ELF-1 (cell line): ENCODE measurements around the gene TNS1.
"Not testable (repeated sequence)": the region's sequence is repeated elsewhere in the genome, so short reads cannot be mapped to it uniquely, and the experiment has no call there.

Experiments
- DNase-seq: peaks from one replicate; pipeline ENCODE4 v3.0.0-alpha.2; 2016; ENCODE audit warnings: low read depth, low spot score

The TNS1 gene

DNA sequence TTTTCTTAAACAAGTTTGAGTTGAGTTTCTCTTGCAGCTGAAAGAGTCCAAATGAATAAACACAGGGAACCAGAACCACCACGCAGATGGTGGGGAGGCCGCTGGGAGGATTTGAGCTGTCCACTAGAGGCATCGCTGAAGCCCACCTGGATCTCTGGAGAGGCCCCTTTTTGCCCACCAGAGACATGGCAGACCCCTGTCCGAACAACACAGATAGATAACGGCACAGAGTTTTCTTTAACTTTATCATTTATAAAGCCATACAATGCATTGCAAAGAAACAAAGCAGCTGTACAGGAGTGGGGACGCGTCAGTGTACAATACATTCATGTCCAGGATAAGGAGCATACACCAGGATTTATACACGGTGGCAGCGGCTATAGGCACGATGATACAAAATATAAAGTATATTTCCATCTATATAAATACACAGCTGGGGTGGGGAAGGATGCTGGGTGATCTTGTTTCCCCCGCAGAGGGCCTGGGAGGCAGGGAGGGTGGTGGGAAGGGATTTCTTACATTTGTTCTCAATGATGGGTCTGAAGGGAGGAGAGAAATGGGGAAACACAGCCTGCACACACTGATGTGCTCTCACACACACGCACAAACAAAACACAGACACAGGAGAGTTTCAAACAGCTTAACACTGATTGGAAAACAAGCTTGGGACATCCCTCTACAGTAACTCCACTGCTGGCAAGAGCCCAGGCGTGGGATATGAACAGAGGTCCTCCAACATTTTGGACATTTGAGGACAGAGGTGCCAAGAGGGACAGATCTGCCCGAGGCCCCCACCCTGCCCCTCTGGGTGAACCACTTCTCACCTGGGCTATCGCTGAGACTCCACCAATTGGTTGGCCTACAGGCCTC is 203.0 kb downstream of the TNS1 start:
- DNase-seq, result no peak

DNA sequence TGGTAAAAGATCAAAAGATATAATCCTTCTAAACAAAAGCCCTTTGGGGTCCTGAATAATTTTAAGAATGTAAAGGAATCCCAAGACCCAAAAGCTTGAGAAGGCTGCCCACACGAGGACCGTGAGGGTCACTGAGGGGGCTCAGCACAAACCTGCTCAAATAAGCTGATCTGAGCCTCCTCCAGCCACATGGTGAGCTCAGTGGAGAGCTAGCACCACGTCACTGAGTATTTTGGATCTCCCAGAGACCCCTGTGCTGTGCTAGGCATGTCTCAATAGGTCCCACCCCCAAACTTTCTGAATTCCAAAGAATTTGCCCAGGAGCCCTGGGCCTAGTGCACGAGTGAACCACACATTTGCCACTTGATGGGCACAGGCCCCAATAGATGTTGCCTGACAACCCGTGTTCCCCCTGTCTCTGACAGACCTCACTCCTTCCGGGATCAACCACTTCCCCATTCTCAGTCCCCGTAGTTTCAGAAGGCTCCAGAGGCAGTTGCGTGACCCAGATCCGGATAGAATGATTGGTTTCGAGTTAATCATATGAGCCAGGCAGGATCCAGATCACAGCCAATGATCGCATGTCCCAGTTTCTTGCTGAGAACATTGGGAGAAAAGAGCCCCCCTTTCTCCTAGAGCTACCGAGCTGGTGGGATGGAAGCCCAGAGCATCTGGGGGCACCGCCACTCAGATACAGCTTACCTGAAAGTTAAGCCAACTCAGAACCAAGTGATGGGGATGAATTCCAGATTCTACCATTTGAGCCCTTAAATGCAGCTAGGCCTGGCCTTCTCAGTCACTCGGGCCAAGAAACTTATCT is 203.8 kb downstream of the TNS1 start:
- no peak for DNase-seq

DNA sequence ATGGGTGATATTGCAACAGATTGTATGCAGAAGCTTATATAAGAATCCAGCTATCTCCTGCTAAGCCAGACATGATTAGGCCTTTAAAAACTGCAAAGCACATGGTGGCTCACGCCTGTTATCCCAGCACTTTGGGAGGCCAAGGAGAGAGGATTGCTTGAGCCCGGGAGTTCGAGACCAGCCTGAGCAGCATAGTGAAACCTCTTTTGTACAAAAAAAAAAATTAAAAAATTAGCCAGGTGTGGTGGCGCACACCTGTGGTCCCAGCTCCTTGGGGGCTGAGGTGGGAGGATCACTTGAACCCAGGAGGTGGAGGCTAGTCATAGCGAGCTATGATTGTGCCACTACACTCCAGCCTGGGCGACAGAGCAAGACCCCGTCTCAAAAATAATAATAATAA is 204.6 kb downstream of the TNS1 start:
- no peak for DNase-seq

DNA sequence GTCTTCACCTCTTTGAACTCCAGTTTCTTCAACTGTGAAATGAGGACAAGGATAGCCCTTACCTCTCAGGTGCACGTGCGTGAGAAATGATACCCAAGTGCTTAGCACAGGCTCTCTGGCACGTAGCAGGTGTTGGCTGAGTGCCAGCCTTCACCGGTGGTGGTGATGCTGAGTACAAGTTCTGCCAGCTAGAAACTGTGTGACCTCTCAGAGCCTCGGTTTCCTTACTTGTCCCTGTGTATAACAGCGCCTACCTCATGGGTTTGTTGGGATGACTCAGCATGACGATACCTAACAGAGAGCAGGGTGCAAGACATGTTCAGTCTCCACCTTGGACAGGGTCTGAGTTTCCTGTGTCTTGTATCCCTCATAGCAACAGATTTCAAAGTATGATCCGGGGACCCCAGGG is 205.1 kb downstream of the TNS1 start:
- DNase-seq, result no peak

DNA sequence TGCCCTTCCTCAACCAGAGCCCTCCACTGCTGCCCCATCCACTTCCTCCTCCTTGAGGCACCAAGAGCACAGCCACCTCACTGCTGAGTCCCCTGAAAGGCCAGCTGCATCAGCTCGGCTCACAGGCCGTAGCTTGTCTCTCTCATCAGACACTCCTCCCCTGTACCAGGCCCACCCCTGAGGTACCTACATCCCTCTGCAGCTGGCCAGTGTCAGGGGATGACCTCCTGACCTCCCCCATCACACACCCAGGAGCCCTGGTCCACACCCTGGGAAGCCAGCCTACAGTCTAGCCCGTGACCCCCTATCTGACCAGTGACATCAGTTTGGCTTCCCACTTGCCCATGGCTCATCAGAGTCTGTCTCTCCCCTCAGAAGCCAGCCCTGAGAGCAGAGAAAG is 205.6 kb downstream of the TNS1 start:
- DNase-seq, result no peak

DNA sequence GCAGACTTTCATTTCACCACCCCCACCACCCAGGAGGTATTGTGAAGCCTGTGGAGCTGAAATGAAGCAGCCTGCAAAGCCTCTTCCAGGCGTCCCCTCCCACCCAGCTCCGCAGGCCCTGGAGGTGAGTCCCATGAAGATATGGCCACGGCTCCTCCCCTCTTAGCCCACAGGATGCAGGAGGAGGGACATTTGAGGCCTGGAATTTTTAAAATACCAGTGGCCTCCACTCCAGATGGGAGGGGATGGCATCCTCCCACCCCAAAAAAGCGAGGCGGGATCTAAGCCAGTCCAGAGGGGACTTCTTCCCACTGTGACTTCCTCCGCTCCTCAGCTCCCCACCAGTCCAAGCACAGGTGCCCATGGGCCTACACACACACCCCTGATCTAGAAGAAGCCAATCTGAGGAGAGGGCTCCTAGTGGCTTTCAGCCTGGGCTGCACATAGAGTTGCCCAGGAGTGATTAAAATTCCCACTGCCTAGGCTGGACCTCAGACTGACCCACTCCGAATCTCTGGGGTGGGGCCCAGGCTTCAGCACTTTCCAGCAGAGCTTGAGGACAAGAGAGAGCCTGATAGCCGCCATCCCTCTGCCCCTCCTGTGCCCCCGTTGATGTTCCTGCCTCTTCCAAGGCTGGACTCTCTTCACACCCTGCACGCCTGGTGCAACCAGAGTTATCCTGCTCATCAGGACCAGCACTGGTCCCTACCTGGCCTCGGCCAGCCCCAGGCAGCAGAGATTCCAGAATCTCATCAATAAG is 206.9 kb downstream of the TNS1 start:
- peak; percentile 54 for DNase-seq

DNA sequence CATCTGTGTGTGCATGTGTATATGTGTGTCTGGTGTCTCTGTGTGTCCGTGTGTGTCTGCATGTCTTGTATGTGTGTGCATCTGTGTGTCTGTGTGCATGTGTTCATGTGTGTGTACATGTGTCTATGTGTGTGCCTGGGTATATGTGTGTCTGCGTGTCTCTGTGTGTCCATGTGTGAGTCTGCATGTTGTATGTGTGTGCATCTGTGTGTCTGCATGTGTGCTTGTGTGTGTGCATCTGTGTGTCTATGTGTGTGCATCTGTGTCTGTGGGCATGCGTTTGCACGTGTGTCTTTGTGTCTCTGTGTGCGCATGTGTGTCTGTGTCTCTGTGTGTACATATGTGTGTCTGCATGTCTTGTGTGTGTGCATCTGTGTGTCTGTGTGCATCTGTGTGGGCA is 207.7 kb downstream of the TNS1 start:
- DNase-seq, result no peak

DNA sequence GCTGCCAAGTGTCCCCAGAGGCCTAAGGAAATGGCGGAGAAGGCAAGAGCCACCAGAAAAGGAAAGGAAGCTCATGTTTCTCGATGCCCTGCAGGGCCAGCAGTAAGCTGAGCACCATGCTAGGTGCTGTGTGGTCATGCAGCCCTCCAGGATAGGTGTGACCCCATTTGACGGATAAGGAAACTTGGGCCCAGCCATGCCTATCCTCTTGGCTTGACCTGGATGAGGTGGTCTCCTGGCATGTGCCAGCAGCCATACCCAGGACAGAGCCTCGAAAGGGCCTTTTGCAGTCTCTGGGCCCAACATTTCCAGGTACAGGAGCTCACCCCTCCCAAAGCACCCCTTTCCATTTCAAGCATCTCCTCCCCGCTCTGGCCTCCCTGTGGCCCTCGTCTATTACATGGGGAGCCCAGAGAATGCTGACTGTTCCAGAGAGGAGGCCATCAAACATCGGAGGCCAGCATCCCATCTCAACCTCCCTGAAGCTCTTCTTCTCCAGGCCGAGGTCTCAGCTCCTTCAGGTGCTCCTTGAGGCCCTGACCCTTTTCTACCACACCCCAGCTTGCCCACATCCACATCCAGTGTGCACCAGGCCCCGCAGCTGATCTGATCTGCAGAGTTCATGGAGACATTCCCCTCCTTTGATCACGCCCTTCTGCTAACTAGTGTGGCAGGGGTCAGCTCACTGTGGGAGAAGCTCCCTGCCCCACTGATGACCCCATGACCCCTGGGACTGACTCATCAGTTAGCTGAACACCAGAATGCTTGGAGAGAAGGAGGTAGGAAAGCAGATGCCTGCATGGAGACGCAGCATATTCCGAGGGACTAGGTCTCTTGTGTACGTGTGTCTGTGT is 208.4 kb downstream of the TNS1 start:
- peak; percentile 63 for DNase-seq

DNA sequence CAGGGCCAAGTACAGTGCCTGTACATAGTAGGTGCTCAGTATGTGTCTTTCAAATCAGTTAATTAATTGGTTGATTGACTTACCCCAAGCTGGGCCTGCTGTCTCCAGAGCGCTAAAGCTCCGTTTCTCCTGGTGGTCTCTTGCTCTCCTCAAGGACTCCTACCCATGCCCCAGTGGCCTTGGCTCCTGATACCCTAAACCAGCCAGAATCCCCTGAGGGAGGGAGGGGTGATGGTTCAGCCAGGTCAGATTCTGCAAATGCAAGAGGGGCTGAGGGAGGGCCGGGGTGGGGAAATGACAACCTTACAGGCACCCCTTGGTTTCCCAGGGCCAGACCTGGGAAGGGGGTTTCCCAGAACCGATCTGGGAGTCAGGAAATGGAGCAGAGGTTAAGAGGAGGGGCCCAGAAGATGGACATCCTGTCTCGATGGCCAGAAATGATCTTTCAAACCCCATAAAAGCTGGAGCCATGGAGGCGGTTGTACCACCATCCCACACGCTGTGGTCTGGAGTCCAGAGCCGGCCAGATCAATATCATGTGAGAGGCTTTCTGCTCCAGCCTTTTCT is 209.1 kb downstream of the TNS1 start:
- DNase-seq, result no peak

DNA sequence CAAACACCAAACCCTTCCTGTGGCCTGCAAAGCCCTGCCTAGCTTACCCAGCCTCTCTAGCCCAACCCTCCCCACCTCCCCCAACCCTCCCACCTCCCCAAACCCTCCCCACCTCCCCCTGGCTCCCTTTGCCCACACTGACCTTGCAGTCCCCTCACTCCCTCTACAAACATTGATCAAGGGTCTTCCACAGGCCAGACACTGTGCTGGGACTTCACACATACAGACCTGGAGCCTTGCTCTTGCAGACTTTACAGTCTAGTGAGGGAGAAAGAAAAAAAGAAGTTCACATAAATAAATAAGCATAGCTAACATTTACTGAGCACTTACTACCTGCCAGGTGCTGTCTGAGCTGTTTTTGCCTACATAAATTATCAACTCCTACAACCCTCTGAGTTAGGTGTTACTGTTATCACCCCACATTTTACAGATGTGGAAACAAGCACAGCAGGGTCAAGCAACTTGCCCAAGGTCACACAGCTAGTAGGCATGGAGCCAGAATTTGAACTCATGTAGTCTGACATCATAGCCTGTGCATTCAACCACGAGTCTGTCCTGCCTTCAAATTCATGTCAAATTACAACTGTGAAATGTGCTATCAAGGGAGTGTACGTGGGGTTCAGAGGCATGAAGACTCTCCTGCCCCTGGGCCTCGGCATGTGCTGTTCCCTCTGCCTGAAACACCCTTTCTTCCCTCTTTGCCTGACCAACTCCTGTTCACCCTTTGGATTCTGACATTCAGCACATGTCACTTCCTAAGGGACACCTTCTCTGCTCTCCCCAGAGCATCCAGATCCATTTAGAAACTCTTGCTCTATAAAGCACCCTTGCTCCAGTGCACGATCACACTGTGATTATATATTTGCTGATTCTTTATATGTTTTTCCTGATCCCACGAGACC is 209.9 kb downstream of the TNS1 start:
- no peak for DNase-seq

DNA sequence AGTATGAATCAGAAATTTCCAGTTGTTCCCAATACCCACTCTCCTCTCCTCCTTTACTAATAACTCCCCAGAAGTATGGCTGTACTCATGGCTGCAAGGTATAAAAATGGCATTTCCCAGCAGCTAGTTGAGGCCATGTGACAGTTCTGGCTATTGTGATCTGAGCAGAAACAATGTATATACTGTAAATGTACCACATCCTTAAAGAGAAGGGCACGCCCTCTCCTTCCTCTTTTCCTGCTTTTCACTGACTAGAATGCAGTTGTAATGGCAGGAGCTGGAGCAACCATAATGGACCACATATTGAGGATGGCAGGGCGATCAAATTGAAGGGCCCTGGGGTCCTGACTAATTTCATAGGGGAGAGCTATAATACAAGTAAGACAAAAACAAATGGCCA is 211.2 kb downstream of the TNS1 start:
- DNase-seq, result no peak

DNA sequence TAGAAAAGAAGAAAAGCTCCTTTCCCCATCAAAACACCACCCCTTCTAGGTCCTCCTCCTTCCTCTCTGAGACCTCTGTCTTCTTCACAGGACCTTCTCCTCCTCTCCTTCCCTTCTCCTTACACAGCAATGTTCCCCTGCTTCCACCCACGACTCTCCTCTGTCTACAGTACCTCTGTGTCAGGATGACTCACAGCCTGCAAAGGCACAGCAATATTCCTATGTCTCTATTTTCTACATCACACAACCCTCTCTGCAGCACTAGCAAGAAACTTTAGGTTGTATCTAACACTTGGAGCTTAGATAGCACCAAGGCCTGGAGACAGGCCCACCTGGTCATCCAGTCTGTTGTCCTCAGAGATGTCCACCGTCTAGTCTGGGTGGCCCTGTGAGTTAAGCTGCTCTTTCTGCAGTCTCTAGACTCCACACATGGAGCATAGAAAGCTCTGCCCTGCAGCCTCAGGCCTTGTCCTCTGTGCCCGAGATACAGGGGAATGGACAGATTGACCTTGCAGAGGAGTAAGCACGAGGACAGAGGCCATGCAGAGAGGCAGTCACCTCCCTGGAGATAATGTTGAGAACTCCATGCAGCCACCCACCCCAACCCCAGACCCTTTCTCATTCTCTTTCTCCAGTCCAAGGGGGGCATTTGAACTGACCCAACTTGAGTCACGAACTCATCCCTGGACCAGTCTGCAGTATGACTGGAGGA is 212.0 kb downstream of the TNS1 start:
- no peak for DNase-seq

DNA sequence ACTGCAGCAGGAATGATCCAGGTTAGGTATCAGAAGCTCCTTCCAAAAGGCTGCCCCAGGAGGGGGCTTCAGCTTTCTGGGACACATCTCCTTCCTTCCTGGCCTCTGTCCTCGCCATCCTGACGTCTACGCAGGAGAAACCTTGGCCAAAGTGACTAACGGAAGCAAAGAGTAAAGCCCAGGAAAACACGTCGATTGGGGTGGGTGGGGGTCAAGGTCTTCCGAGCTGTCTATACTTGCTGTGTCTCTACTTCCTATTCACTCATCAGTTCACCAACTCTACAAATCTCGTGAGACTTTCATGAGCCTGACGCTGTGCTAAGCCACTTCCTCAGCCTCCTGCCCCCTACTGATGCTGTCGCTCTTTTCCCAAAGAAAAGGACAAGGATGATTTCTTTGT is 212.6 kb downstream of the TNS1 start:
- no peak for DNase-seq

DNA sequence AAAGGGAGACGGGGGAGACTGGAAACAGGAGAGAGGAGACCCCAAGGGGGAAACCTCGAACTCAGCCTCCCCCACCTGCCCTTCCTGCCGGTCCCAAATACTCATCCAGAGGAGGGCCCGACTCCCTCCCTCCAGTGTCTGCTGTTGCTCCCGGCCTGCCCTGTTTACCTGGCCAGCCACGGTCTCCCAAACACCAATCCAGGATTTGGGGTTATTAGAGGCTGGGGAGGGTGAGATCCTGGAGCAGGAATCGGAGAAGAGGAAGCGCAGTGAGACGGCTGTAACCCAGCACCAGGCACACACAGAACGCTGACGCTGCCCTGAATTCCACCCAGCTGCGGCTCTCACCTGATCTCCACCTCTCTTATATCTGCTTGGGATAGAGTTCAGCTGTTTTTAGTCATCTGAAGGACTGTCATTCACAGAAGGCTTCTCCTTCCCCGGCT is 213.0 kb downstream of the TNS1 start:
- no peak for DNase-seq

DNA sequence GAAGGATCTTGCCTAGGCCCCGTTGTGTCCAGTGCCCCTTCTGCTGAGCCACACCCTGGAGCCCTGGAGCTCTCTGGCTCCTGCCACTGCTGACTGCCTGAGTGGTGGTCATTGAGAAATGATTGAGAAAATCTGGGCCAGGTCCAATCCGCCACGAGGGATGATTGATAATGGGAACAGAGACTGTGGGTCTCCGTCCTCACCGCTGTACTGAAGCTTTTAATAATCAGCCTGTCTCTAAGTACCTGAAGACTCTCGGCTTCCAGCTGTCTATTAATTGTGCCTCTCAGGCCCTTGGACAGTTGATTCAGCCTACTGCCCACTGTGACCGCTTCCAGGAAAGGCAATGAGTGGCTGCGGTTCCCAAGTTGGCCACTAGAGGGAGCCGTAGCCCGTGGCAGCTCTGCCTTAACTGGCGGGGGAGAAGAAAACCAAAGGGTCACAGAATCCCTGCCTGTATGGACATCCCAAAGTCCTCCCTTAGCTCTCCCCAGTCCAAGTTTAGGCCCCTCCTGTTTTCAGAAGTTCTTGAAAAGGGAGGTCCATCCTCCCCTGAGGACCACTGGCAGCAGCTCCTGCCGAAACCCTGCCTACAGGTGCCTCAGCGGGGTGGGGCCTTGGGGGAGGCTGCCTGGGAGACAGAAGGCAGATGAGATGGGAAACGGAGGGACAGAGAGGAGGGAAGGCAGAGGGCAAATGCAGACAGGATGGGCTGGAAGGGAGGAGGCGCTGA is 213.6 kb downstream of the TNS1 start:
- DNase-seq, result peak; percentile 87

DNA sequence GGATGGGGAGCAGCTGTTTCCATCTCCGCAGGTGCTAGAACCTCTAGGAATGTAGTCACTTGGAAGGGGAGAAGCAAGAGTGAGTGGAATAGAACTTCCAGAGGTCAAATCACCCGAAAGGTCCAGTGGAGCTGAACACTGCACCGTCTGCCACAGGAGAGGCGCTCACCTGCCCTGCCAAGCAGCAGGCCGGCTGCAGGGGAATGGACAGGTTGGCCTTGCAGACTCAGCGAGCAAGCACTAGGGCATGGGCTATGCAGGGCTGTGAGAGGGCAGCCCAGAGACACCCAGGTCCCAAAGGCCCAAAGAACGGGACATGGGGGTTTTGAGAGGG is 214.2 kb downstream of the TNS1 start:
- no peak for DNase-seq

DNA sequence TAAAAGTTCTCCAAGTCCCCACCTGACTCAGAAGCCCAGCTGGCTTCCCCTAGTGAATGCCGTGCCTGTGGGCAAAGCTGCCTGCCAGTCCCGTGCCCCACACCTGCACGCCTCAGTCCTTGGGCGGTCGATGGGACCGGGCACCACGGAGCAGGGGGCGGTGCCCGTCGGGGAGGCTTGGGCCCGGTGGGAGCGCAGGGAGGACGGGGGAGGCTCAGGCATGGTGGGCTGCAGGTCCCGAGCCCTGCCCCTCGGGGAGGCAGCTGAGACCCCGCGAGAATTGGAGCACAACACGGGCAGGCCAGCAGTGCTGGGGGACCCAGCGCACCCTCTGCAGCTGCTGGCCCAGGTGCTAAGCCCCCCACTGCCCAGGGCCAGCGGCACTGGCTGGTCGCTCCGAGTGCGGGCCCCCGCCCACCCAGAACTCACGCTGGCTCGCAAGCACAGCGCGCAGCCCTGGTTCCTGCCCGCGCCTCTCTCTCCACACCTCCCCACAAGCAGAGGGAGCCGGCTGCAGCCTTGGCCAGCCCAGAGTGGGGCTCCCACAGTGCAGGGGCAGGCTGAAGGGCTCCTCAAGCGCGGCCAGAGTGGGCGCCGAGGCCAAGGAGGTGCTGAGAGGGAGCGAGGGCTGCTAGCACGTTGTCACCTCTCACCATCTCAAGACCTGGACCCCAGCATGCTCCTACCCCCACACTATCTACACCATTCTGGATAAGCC is 215.5 kb downstream of the TNS1 start:
- no peak for DNase-seq

DNA sequence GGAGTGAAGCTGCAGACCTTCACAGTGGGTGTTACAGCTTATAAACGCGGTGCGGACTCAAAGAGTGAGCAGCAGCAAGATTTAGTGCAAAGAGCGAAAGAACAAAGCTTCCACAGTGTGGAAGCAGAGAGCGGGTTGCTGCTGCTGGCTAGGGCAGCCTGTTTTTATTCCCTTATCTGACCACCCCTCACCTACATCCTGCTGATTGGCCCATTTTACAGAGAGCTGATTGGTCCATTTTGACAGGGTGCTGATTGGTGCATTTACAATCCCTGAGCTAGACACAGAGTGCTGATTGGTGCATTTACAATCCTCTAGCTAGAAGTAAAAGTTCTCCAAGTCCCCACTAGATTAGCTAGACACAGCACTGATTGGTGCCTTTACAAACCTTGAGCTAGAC is 216.2 kb downstream of the TNS1 start:
- DNase-seq, result not testable (repeated sequence)
